Fibroblast of pulmonary artery (primary cell): ENCODE measurements around the gene ZNF239.
"Not testable (repeated sequence)": the region's sequence is repeated elsewhere in the genome, so short reads cannot be mapped to it uniquely, and the experiment has no call there.

Experiments used
- DNase-seq: peaks from one replicate; pipeline ENCODE4 v3.0.0-alpha.2; 2010; ENCODE audit warnings: low read depth
- H3K4me3 ChIP-seq: replicated peaks from 2 replicates; pipeline ENCODE4 v1.5.1; 2011; ENCODE audit warnings: low read depth, mild to moderate bottlenecking, control low read depth, low read length, moderate library complexity
- CTCF ChIP-seq: IDR thresholded peaks from 2 replicates; pipeline ENCODE4 v1.5.1; 2011; ENCODE audit warnings: mild to moderate bottlenecking, control low read depth, low read length, inconsistent platforms; ENCODE audit errors: missing control alignments

Gene ZNF239

GRCh38 chr10:43595739-43596298 lies 21.4 kb upstream of the ZNF239 start:
- H3K4me3 ChIP-seq, result no peak overlapping the region
- no peak for TF ChIP-seq CTCF
- DNase-seq, result no peak

DNA sequence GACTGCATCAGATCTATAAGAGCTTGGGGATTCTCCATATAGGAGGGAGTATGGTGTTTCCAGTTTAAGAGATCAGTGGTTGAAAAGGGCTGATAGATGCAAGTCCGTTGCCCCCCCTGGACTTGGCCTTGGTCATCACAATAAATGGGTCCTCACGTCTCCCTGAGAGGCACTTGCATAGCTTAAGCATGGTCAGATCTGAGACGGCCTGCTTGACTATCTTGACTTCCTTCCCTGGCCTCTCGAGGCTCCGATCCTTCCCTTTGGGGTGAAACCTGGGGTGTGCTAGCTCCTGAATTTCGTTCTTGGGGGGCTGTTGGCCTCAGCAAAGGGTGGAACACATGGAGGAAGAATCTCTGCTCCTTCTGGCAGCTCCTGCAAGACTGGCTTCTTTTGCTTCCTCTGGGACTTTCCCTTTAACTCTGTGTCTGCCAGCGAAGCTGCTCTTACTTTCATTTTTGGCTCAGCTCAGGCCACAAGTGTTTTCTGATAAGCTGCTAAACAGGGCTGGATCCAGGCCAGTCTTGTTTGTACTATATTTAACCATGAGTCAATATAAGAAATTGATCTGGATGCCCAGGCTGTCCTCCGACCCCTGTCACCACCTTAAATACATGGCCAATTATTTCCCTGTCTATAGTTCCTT lies 20.7 kb upstream of the ZNF239 start:
- no peak for TF ChIP-seq CTCF
- DNase-seq, result peak; percentile 56
- H3K4me3 ChIP-seq, result peak overlapping the region; percentile 20

DNA sequence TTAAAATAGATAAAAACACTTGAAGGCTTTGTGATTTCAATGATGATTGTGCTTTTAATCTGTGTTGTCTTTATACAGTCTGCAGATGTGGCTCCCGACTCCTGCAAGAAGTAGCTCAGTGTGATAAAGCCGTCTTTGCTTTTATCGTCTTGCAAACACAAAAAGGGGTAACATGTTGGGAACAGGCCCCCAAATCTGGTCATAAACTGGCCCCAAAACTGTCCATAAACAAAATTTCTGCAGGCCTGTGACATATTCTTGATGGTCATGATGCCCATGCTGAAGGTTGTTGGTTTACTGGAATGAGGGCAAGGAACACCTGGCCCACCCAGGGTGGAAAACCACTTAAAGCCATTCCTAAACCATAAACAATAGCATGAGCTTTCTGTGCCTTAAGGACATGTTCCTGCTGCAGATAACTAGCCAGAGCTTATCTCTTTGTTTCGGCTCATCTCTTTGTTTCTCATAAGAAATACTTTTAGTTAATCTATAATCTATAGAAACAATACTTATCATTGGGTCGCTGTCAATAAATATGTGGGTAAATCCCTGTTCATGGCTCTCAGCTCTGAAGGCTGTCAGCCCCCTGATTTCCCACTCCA lies 17.0 kb upstream of the ZNF239 start:
- DNase-seq, result no peak
- TF ChIP-seq CTCF, result no peak
- no peak overlapping the region for H3K4me3 ChIP-seq

GRCh38 chr10:43586730-43587115 lies 12.3 kb upstream of the ZNF239 start:
- DNase-seq, H3K4me3 ChIP-seq: not testable (repeated sequence)

GRCh38 chr10:43585981-43586729 lies 11.7 kb upstream of the ZNF239 start:
- no peak for TF ChIP-seq CTCF

GRCh38 chr10:43585046-43585445 lies 10.6 kb upstream of the ZNF239 start:
- no peak for DNase-seq
- no peak for TF ChIP-seq CTCF
- H3K4me3 ChIP-seq, result no peak overlapping the region

More at GRCh38 chr10:43585981-43586729, 11.7 kb upstream of the ZNF239 start:
- no peak overlapping the region for H3K4me3 ChIP-seq
- DNase-seq, result no peak

- DNase-seq, result no peak
- no peak overlapping the region for H3K4me3 ChIP-seq
- TF ChIP-seq CTCF, result no peak
Observed at GRCh38 chr10:43584051-43584450, 9.6 kb upstream of the ZNF239 start.
